Measurements from ENCODE around the gene DYNC1I1.
"Not testable (repeated sequence)": the region's sequence is repeated elsewhere in the genome, so short reads cannot be mapped to it uniquely, and the experiment has no call there.

Gene DYNC1I1

GRCh38 chr7:95916573-95917297, 144.4 kb downstream of the DYNC1I1 start:
- peak; percentile 85 for DNase-seq

DNA sequence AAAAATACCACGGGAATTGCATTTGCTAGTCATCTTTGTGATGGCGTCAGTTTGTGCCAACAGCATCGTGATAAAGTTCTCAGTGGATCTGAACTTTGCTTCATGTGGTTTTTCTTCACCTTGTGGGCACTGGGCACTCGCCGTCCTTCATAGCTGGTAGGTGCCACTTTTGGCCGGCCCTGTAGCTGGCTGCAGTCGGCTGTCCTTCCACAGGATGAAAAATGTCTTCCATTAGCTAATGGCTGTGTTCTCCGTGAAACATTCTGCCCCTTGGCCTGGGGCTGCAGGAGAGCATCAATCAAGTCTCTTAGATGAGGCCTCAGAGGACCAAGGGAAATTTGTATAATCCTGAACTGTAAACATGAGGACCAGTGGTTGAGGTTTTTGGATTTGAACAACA, 145.3 kb downstream of the DYNC1I1 start:
- no peak for DNase-seq

GRCh38 chr7:95919556-95919955, 147.2 kb downstream of the DYNC1I1 start:
- no peak for DNase-seq

- DNase-seq = no peak
Observed at GRCh38 chr7:95921543-95921942, 149.2 kb downstream of the DYNC1I1 start.

GRCh38 chr7:95922191-95922590, 149.8 kb downstream of the DYNC1I1 start:
- no peak for DNase-seq

GRCh38 chr7:95925236-95925635, 152.9 kb downstream of the DYNC1I1 start:
- no peak for DNase-seq

- DNase-seq = no peak
Observed at GRCh38 chr7:95925971-95926370, 153.6 kb downstream of the DYNC1I1 start.

GRCh38 chr7:95927756-95928155, 155.4 kb downstream of the DYNC1I1 start:
- peak; percentile 60 for DNase-seq

DNA sequence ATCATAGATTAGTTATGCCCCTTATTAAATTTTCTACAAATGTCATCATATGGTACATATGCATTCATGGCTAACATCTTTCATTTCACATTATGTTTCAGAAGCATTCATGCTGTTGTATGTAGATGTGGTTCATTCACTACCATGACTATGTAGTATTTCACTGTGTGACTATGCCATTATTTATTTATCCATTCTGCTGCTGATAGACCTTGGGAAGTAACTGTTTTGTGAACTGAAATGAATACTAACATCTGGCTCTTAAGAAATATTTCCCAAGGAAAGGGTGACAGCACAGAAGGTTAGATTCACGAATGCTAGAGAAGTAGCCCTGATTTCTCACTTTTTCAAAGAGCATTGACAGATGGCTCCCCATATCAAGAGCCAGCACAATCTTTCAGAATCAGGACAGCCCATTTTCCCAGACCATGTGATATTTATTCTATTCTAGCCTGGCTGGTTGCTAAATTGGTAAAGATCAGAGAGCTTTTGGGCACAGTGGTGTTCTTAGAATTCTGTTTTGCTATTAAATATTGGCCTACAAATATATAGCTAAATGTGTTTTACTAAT, 157.4 kb downstream of the DYNC1I1 start:
- no peak for DNase-seq

DNA sequence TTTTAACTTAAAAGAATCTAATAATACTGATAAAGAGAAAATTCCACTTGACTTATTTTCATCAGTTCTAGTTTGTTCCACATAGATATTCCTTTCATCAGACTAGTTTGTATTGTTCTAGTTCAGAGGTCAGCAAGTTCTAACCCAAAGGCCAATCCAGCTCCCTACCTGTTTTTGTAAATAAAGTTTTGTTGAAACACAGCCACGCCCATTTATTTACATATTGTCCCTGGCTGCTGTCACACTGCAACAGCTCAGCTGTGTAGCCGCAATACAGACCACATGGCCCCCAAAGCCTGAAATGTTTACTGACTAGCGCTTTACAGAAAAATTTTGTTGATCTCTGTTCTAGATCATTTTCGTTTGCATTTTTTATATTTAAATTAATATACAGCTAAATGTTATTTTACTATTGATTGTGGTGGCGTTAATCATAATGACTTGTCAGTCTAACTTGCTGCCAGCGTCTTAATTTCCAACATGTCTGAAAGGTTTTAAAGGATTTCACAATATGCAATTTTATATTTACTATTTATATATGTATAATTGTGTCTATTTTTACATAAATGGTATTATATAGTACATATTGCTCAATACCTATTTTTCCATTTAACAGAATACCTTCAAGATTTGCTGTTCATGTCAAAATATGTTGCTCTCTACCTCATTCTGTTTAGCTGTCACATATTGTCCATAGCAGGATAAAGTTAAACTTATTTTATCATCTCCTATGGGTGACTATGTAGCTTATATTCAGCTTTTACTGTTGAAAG, 159.3 kb downstream of the DYNC1I1 start:
- DNase-seq = no peak

DNA sequence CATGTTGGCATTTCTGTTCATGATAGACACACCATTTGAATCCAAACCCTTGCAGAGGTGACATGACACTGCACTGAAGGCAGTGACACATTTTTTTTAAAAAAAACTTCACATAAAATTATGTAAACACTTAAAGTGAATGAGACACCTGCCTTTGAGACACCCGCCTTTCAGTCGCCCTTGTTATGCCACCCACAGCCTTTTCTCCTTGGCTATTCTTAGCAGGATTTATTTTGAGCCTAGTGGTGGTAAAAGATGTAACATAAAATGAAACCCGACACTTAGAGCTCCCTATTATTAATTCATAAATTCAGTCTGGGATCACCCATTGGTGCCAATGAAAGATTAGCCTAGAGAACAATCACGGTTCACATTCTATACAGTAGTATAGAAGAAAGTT, 161.3 kb downstream of the DYNC1I1 start:
- DNase-seq = no peak

- DNase-seq = not testable (repeated sequence)
Observed at GRCh38 chr7:95944867-95945266, 172.5 kb downstream of the DYNC1I1 start.

DNA sequence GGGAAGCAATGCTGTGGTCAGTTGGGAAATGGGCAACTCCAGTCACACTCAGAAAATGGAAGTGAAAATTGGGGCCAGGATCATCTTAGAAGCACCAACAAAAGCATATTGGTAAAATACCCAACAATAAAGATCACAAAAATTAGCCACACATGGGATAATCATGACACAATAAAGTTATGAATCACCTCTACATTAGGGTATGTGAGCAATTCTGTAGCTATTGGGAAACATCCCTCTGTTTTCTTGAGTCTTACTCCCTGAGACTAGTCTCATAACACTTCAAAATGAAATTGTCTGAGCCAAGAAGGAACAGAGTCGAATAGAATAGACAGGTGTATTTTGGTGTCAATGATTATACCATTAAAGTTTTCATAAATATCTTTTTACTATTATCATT, 178.3 kb downstream of the DYNC1I1 start:
- no peak for DNase-seq

DNA sequence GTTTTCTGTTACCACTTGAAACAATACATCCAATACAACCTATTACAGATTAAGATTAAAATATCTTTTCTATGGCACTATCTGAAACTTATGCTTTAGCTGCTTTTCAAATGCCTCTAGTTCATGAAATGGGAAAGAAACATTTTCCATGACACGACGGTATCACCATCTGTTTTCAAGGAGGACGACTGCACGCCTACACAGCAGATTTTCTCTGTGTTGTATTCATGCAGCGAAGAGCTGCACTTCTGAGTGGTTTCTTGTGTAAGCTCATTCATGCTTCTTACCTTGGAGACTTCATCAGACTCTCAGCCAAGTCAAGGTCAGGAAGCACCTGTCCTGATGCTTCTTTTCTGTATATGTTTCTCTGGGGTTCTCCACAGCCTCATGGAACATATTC, 179.2 kb downstream of the DYNC1I1 start:
- DNase-seq = no peak

DNA sequence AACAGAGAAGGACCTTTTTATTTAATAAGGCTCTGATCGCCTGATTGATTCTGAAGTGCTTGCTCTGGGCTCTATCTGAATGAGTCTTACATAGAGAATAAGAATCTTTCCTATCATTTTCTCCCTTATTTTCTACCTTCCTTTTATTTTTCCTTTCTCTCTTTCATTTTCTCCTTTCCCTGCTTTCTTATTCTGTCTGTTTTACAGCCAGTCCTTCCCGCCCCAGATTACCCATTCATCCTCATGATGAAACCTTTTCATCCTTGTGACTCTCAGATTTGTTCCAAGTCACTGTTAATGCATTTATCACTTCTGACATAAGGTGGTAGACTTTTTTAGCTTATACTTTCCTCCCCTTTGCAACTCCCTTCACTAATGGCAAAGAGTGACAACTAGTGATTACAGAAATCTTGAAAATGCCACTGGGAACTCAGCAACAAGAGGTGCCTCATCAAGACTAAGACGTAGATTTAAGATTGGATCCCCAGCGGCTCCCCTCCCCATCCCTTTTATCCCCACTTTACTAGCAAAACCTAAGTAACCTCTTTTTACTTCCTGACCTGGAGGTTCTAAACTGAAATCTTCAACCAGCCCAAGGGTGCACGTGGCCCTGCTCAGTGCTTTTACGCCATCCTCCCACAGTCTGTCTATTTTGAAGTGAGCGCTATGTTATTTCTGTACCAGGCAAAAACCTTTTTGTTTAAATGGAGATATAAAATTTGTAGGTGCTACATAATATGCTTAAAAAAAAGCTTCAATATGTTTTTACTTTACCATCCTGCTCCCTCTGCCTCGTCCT, 179.8 kb downstream of the DYNC1I1 start:
- DNase-seq = no peak

DNA sequence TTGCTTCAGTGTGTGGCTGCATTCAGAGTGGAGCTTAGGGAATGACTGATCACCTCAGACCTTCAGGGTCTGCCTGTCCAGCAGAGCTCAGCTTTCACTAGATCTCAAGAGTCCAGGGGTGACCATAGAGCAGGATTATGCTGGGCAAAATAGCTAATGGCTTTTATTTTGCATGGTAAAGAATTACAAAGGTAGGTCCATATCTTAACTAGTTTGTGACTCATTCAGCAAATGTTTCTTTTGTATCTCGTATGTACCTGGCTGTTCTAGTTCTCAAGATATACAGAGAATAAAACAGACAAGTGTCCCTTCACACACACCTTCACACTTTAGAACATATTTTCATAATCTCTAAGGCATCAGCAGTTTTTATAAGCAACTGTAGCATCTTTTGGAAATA, 180.5 kb downstream of the DYNC1I1 start:
- no peak for DNase-seq

GRCh38 chr7:95955748-95956147, 183.4 kb downstream of the DYNC1I1 start:
- DNase-seq = no peak

- no peak for DNase-seq
Observed at GRCh38 chr7:95957510-95957909, 185.2 kb downstream of the DYNC1I1 start.

- no peak for DNase-seq
Observed at GRCh38 chr7:95960706-95961244, 188.4 kb downstream of the DYNC1I1 start.

DNA sequence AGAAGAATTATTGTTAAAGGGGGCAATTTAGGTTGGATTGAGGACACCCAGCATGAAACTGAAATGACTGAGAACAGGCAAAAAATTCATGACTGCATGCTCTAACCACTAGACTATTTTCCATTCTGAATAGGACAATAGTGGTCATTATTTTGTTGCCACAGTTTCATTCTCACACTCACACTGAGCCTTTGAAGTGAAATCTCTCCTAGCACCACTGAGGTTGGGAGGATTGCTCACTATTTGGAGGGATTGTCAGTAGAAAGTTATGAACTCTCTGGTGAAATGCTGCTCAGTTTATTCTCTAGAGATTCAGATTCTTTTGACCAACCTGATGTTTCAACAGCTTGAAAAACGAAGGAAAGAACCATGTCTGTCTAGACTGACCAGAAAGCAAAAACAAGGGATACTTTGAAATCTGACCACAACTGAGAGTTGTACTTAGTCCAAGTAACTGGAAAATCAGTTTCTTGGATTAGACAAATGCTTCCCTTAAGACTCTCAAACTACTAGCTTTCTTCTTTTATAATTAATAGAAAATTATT, 191.2 kb downstream of the DYNC1I1 start:
- no peak for DNase-seq

DNA sequence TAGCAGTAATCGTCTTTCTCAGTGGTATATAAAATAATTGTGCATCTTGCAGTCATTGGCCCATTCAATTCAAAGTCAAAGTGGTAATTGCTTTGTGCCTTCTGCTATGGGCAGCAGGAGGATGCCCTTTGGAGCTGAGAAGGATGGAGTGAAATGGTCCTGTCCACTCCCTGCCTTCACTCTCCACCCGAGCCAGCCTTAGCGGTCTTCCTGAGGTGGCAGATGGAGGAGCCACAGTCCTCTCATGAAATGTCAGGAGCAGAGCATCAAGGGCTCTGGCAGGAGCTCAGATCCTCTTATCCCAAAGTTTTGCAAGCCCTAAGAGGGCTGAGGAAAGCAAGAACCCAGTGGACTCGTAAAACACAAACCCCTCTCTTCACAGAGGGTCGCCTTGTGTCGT, 199.4 kb downstream of the DYNC1I1 start:
- no peak for DNase-seq

DNA sequence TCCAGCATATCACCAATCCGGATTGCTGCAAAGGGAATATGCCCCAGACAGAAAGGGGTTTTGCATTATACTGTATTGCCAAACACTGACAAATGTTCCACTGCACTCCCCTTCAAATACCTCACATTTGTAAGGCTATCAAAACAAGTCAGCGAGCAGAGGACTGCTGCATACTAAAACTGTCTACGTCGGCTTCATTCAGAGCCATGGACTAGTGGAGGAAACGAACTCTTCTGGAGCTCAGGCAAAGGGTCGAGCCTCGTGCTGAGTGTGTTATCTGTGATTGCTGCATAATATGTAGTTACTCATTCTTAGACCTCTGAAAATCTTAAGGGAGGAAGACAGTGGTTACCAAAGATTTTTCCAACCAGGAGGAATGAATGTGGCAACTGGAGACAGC, 200.2 kb downstream of the DYNC1I1 start:
- DNase-seq = no peak

- no peak for DNase-seq
Observed at GRCh38 chr7:95974108-95974507, 201.8 kb downstream of the DYNC1I1 start.
